Activated CD4-positive, alpha-beta T cell treated with anti-CD3 and anti-CD28 coated beads, Interleukin-2, amount 50 U/mL, for 16 hours (primary cell): ENCODE data around the gene SIX5.

Source experiments
- DNase-seq: peaks from one replicate; pipeline ENCODE4 v3.0.0-alpha.2; 2020

SIX5 gene

DNA sequence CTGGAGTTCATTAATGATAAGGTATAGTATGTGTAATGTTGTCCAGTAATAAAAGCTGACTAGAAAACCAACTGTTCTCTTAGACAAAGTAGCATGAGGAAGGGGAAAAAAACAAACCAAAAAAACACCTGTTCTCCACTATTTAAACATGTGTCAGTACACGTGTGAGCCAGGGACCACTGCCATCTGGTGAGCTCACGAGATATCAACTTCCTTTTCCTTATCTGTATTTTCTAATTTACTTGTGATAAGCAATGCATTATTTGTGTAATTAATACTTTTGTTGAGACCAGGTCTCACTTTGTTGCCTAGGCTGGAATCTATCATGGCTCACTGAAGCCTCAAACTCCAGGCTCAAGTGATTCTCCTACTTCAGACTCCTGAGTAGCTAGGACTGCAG is 4.3 kb upstream of the SIX5 start:
- no peak for DNase-seq

- no peak for DNase-seq
These were observed 3.9 kb upstream of the SIX5 start for GRCh38 chr19:45772912-45773311.

GRCh38 chr19:45772130-45772840 is 3.2 kb upstream of the SIX5 start:
- no peak for DNase-seq

DNA sequence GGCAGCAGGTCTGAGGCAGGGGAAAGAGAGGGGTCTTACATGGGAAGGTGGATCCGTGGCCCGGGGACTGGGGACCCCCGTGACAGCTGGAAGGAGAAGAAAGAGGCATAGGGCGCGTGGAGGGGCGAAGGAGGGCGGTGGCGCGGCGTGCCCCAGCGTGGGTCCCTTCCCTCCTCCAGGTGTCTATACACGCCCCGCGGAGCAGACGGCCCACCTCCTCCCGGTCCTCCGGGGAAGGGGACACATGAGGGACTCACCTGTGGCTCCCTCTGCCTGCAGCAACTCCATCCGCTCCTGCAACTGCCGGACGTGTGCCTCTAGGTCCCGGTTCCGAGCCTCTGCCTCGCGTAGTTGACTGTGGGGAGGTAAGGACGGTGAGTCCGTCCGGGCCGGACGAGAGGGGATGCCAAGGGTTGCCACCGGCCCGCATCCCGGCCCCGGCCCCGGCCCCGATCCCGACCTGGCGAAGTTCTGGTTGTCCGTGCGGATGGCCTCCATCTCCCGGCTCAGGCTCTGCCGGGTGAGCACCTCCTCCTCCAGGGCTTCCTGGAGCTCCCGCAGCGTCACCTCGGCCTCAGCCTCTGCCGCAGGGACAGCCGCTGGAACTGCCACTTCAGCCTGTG is 2.4 kb upstream of the SIX5 start:
- DNase-seq = no peak

- DNase-seq = peak; percentile 93
These were observed 1.4 kb upstream of the SIX5 start for GRCh38 chr19:45770192-45771101.

- peak; percentile 28 for DNase-seq
These were observed 754 bp upstream of the SIX5 start for GRCh38 chr19:45769821-45770191.

DNA sequence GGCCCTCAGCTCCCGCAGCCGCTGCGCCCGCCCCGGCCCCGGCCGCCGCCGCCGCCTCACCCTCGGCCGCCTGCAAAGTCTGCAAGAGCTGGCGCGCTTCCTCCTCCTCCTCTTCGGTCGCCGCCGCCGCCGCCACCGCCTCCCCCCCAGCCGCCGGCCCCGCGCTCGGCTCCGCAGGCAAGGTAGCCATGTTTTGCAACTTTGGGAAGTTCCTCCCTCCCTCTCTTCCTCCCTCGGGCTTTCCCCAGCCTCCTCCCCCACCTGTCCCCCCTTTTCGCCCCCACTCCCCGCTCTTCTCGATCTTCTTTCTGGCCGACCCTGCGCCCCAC is 433 bp downstream of the SIX5 start:
- peak; percentile 42 for DNase-seq

GRCh38 chr19:45767881-45768654 is 984 bp downstream of the SIX5 start:
- DNase-seq = no peak

DNA sequence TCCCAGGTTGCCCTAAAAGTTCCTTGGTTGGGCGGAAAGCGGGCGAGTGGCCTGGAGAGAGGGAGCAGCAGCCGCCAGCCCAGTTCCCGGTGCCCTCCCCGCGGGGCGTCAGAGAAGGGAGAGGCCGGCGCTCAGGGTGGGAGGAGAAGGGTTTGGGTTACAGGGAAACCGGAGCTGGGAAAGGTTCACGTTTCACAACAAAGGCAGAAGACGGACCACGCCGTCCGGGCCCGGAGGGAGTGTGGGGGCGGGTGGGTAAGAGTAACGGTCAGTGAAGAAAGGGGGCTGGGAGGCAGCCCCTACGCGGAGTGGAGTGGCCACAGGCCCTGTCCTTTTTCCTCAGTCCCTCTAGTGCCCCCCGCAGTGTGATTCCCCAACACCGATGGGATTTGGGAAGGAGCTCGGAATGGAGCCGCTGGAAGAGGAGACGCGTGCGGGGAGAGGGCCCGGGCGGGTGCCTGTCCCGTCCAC is 1.6 kb downstream of the SIX5 start:
- no peak for DNase-seq

DNA sequence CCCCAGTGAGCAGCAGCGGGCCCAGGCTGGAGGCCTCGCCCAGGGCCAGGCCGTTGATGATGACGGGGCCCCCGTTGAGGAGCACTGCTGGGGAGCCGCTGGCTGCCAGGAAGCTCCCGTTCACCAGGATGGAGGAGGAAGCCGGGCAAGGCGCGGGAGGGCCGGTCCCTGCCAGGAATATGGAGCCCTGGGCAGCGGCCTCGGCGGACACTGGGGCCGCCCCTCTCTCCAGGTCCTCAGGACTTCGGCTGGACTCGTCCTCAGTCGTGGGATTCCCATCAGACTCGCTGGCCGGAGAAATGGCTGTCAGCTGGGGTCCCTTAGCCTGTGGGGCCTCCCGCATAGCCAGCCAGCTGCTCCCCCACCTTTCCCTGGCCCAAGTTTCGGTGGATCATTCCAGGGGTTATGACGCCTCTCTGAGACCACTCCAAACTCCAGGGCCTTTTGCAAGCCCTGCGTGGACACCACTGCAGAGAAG is 2.1 kb downstream of the SIX5 start:
- DNase-seq = no peak

DNA sequence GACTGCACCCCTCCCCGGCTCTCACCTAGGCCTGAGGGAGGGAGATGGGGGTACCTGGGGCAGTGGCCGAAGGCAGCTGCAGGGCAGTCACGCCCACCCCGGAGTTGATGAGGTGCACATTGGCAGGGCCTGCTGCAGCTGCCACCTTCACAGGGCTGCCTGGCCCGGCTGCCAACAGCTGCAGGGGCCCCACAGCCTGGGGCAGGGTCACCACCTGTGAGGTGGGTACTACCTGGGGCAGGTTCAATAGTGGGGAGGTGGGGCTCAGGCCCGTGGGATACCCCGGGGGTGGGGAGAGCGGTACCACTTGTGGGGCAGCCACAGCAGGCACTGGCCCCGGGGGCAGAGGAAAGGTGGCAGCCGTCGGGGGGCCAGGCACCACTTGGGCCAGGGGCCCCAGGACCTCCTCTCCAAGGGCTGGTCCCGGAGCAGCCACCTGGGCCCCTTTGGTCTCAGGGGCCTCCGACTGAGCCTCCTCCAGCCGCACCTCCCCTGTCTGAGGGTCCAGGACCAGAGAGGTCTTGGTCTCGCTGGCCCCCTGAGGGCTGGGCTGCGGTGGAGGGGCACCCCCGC is 2.7 kb downstream of the SIX5 start:
- DNase-seq = no peak

GRCh38 chr19:45765702-45766295 is 3.3 kb downstream of the SIX5 start:
- DNase-seq = no peak

GRCh38 chr19:45764945-45765701 is 3.9 kb downstream of the SIX5 start:
- no peak for DNase-seq

DNA sequence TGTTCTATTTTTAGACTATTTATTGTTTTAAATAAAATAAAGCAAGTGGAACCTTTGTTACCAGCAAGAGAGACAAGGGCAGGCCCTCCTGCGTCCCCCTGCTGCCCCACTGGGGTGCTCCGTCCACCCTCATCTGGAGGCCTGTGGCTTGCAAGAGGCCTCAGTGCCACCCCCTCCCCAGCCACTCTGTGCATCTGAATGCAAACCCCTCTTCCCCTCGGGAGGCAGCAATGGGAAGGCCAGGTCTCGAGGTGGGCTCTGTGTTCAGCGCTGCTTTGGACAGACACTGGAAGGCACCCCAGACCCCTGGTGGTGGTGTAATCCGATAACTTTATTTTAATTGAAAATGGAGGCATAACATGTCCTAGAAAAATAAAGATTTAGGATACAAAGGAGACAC is 4.6 kb downstream of the SIX5 start:
- DNase-seq = no peak

GRCh38 chr19:45763691-45764294 is 5.3 kb downstream of the SIX5 start:
- no peak for DNase-seq

DNA sequence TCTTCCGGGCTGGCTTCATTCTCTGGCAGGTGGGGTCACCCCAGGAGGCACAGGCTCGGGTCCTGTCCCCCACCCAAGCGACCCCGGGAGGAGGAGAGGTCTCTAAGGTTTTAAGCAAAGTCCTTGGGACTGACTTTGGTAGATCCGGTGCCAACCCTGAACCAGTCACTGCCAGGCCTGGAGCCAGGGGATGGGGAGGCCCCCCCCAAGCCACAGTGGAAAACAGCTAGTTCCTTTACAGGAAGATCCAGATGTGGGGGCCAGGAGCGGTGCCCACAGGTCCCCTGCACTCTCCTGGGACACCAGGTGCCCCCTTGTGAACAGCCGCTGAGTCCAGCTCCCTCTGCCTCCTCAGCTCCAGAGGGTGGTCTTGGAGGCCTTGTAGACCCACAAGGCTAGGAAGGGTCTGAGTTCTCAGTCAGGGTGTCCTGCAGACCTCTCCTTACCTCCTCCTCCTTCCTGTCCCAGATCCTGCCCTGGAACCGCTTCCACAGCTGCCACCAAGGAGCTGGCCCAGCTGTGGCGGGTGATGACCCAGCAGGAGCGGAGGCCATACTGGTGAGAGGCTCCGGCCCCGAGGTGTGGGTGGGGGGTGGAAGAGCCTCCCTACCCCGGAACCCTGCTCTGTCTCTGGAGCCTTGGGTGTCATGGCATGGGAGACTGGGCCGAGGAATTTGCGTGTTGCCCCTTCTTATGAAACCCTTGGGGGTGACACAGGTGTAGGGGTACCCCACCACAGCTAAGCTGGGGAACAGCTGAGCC is 6.0 kb downstream of the SIX5 start:
- no peak for DNase-seq

GRCh38 chr19:45761714-45762113 is 7.3 kb downstream of the SIX5 start:
- no peak for DNase-seq

- no peak for DNase-seq
These were observed 10.1 kb downstream of the SIX5 start for GRCh38 chr19:45758921-45759320.

- DNase-seq = no peak
These were observed 11.4 kb downstream of the SIX5 start for GRCh38 chr19:45757695-45758094.

- no peak for DNase-seq
These were observed 14.7 kb downstream of the SIX5 start for GRCh38 chr19:45754323-45754722.
